Astrocyte (in vitro differentiated cells and primary cell): Measurements from ENCODE around the gene TCP1. TPM values are rescaled to one million over a fixed set of nuclear protein-coding genes. Genes with fewer than 3 reads are reported as not detected.
"Not testable (repeated sequence)": the region's sequence is repeated elsewhere in the genome, so short reads cannot be mapped to it uniquely, and the experiment has no call there.

Experiments
- DNase-seq: peaks from one replicate; pipeline ENCODE4 v3.0.0-alpha.2; 2010; ENCODE audit warnings: low read depth
- FAIRE-seq: peaks from 2 replicates; lab custom pipeline; 2011; peaks lifted over from hg19 to GRCh38; lab: Jason Lieb, UNC
- H2AFZ ChIP-seq: 2 replicates; pipeline ENCODE4 v1.6.0; 2012; ENCODE audit warnings: low read depth, low read length, inconsistent platforms
- H3K27ac ChIP-seq: 2 replicates; pipeline ENCODE4 v1.5.1; 2011; ENCODE audit warnings: low read depth, low read length, inconsistent platforms
- H3K27me3 ChIP-seq: 2 replicates; pipeline ENCODE4 v1.6.0; 2011; ENCODE audit warnings: low read length, inconsistent platforms; ENCODE audit not compliant: insufficient read depth
- H3K36me3 ChIP-seq: 2 replicates; pipeline ENCODE4 v1.5.1; 2011; ENCODE audit warnings: low read length, inconsistent platforms; ENCODE audit not compliant: insufficient read depth
- H3K4me1 ChIP-seq: 2 replicates; pipeline ENCODE4 v1.5.1; 2011; ENCODE audit warnings: low read length, inconsistent platforms; ENCODE audit not compliant: insufficient read depth
- H3K4me2 ChIP-seq: 2 replicates; pipeline ENCODE4 v1.6.0; 2012; ENCODE audit warnings: low read length, inconsistent platforms
- H3K4me3 ChIP-seq: 2 replicates; pipeline ENCODE4 v1.5.1; 2011; ENCODE audit warnings: low read depth, mild to moderate bottlenecking, low read length, inconsistent platforms; ENCODE audit not compliant: insufficient read depth
- H3K79me2 ChIP-seq: 2 replicates; pipeline ENCODE4 v1.6.0; 2012; ENCODE audit warnings: mild to moderate bottlenecking, low read length, inconsistent platforms; ENCODE audit not compliant: insufficient read depth
- H3K9ac ChIP-seq: 2 replicates; pipeline ENCODE4 v1.6.0; 2012; ENCODE audit warnings: mild to moderate bottlenecking, low read length, inconsistent platforms
- H3K9me3 ChIP-seq: 2 replicates; pipeline ENCODE4 v1.5.1; 2012; ENCODE audit warnings: low read depth, mild to moderate bottlenecking, low read length, inconsistent platforms; ENCODE audit not compliant: insufficient read depth
- H4K20me1 ChIP-seq: 2 replicates; pipeline ENCODE4 v1.6.0; 2012; ENCODE audit warnings: low read length, inconsistent platforms; ENCODE audit not compliant: insufficient read depth
- H3K27ac Mint-ChIP-seq: one replicate; pipeline ENCODE4 v1.8.0; 2021; ENCODE audit warnings: mild to moderate bottlenecking, mixed read lengths; ENCODE audit not compliant: unreplicated experiment
- H3K27me3 Mint-ChIP-seq: one replicate; pipeline ENCODE4 v1.8.0; 2021; ENCODE audit warnings: low read depth, mixed read lengths; ENCODE audit not compliant: unreplicated experiment
- H3K36me3 Mint-ChIP-seq: one replicate; pipeline ENCODE4 v1.8.0; 2021; ENCODE audit warnings: low read depth, mixed read lengths; ENCODE audit not compliant: unreplicated experiment
- H3K4me1 Mint-ChIP-seq: one replicate; pipeline ENCODE4 v1.8.0; 2021; ENCODE audit warnings: low read depth, mixed read lengths; ENCODE audit not compliant: unreplicated experiment
- H3K4me3 Mint-ChIP-seq: one replicate; pipeline ENCODE4 v1.8.0; 2021; ENCODE audit warnings: mild to moderate bottlenecking, moderate library complexity, mixed read lengths; ENCODE audit not compliant: unreplicated experiment
- H3K9me3 Mint-ChIP-seq: one replicate; pipeline ENCODE4 v1.8.0; 2021; ENCODE audit warnings: mild to moderate bottlenecking, mixed read lengths; ENCODE audit not compliant: unreplicated experiment
- CTCF ChIP-seq: IDR thresholded peaks from 2 replicates; pipeline ENCODE4 v1.5.1; 2011; ENCODE audit warnings: low read depth, mild to moderate bottlenecking, inconsistent platforms, low read length, moderate library complexity; ENCODE audit not compliant: insufficient read depth
- EZH2 ChIP-seq: IDR thresholded peaks from 2 replicates; pipeline ENCODE4 v1.6.1; 2012; ENCODE audit warnings: mild to moderate bottlenecking, low read length, inconsistent platforms; ENCODE audit not compliant: insufficient read depth
- total RNA-seq: library from RNA; stranded (reverse); gene quantifications from 2 replicates; pipeline ENCODE4 v1.2.1, GENCODE V29; 2021

The TCP1 gene
- total RNA-seq, 1 donor from 2014 or later: 256 TPM

- Mint-ChIP-seq H3K4me1 (no peaks in the 10 kb centered on the region), H3K36me3 (peaks cover 11% of the 10 kb centered on the region), H3K4me3 (no peak overlapping the region), H3K27me3 (peaks cover 37% of the 10 kb centered on the region), H3K27ac (no peak overlapping the region), H3K9me3 (peaks cover 5% of the 10 kb centered on the region)
- Histone ChIP-seq H3K79me2 (no peaks in the 10 kb centered on the region), H3K4me2 (no peak overlapping the region), H3K36me3 (no peaks in the 10 kb centered on the region), H4K20me1 (no peaks in the 10 kb centered on the region), H3K27ac (no peak overlapping the region), H3K27me3 (peaks cover 2% of the 10 kb centered on the region), H2AFZ (no peak overlapping the region), H3K4me3 (no peak overlapping the region), H3K9me3 (no peaks in the 10 kb centered on the region), H3K9ac (no peak overlapping the region), H3K4me1 (no peaks in the 10 kb centered on the region)
- DNase-seq (no peak), FAIRE-seq (no peak)
- TF ChIP-seq EZH2: no peak
- no peak for TF ChIP-seq CTCF
Observed at GRCh38 chr6:159817951-159818739, 28.7 kb upstream of the TCP1 start.

- H4K20me1 ChIP-seq, FAIRE-seq, DNase-seq, H3K4me1 ChIP-seq, H3K4me3 Mint-ChIP-seq, H3K9me3 ChIP-seq, H3K9me3 Mint-ChIP-seq, H2AFZ ChIP-seq, H3K4me1 Mint-ChIP-seq, H3K36me3 Mint-ChIP-seq, H3K27ac ChIP-seq, H3K4me3 ChIP-seq, H3K27me3 ChIP-seq, H3K27ac Mint-ChIP-seq, H3K79me2 ChIP-seq, H3K9ac ChIP-seq, H3K36me3 ChIP-seq, H3K4me2 ChIP-seq: not testable (repeated sequence)
- H3K27me3 Mint-ChIP-seq: peaks cover 27% of the 10 kb centered on the region
Observed at GRCh38 chr6:159816775-159817174, 27.4 kb upstream of the TCP1 start.

GRCh38 chr6:159815410-159815809, 26.0 kb upstream of the TCP1 start:
- Histone ChIP-seq H3K4me2 (no peak overlapping the region), H3K4me3 (no peak overlapping the region), H3K27ac (no peak overlapping the region), H3K27me3 (no peaks in the 10 kb centered on the region), H4K20me1 (no peaks in the 10 kb centered on the region), H3K79me2 (no peaks in the 10 kb centered on the region), H3K9me3 (no peaks in the 10 kb centered on the region), H2AFZ (no peak overlapping the region), H3K9ac (no peak overlapping the region), H3K36me3 (no peaks in the 10 kb centered on the region), H3K4me1 (no peaks in the 10 kb centered on the region)
- Mint-ChIP-seq H3K9me3 (peaks cover 4% of the 10 kb centered on the region), H3K27ac (no peak overlapping the region), H3K4me3 (no peak overlapping the region), H3K4me1 (no peaks in the 10 kb centered on the region), H3K27me3 (peaks cover 27% of the 10 kb centered on the region), H3K36me3 (peaks cover 8% of the 10 kb centered on the region)
- DNase-seq (no peak), FAIRE-seq (no peak)
- no peak for TF ChIP-seq EZH2
